Measurements from ENCODE around the gene SLC25A51.
A peak's percentile ranks its signal among the peaks of the same experiment; 100 is the strongest.
"Not testable (repeated sequence)": the region's sequence is repeated elsewhere in the genome, so short reads cannot be mapped to it uniquely, and the experiment has no call there.

The SLC25A51 gene

GRCh38 chr9:37902131-37902530 lies 1.8 kb downstream of the SLC25A51 start:
- FAIRE-seq: no peak

DNA sequence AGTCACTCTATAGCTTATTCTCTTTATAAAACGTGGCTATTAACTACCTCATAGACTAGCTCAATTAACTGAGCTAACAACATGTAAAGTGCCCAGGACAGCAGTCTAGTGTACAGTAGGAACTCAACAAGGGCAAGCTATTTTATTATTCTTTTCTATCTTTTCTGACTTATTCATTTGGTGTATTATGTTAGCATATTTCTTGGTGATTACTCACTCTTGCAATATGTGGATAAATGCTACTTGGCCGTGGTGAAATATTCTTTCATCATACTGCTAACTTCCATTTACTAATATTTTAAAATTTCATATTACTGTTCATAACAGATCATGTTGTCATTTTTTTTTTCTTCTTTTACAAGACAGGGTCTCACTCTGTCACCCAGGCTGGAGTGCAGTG lies 4.9 kb downstream of the SLC25A51 start:
- FAIRE-seq: no peak

GRCh38 chr9:37897665-37898064 lies 6.3 kb downstream of the SLC25A51 start:
- FAIRE-seq: no peak

DNA sequence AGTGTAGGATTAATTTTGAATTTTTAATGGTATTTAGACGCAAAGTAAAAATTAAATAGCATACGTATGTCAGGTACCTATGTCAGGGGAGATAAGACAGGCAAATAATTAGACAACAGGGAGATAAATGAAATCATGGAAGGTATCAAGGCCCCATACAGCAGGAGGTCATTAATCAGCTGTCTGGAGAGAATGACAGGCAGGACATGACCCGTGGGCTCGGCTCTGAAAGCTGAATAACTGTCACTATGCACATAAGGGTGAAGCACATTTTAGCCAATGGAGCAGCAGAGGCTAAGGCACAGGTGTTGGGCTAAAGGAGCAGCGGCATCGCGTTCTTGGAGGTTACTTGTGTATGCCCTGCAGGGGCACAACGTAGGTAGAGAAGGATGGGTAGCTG lies 11.9 kb downstream of the SLC25A51 start:
- no peak for FAIRE-seq

DNA sequence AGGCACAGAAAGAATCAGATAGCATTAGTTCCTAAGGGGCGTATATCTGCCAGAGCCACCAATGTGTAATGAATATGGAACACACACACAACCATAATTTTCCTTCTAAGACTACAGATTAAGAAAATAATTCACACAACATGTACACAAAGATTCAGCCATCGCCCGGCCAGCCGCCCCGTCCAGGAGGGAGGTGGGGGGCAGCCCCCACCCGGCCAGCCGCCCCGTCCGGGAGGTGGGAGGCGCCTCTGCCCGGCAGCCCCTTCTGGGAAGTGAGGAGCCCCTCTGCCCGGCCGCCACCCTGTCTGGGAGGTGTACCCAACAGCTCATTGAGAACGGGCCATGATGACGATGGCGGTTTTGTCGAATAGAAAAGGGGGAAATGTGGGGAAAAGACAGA lies 12.9 kb downstream of the SLC25A51 start:
- not testable (repeated sequence) for FAIRE-seq

GRCh38 chr9:37889536-37889935 lies 14.4 kb downstream of the SLC25A51 start:
- no peak for FAIRE-seq

DNA sequence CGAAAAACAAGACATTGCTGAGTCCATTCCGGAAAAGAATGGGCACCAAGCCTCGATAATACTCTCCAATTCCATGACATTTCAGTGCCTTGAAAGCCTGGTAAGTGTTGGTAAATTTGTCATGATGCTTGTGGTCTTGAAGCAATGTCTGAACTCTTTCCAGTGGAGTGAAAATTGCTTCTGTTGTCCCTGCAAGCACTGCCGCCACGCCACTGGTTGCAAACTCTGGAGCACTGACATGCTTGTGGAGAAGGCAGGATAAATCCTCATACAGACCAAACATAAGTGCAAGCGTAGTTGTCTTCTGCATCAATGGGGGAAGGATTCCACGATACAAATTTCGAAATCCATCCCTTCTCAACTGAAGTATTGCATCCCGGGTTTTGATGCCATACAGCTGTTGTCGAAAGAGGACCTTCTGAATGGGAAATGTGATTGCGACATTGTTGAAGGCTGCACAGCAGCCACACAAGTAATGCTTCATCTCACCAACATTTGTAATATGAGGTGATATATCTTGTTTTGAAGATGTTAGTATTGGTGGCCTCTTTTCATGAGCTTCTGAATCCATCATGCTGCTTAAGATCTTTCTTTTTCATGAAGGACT lies 15.8 kb downstream of the SLC25A51 start:
- not testable (repeated sequence) for FAIRE-seq

GRCh38 chr9:37880916-37881479 lies 22.9 kb downstream of the SLC25A51 start:
- FAIRE-seq: no peak

- no peak for FAIRE-seq
These were observed 27.6 kb downstream of the SLC25A51 start for GRCh38 chr9:37876376-37876775.

GRCh38 chr9:37873955-37874354 lies 30.0 kb downstream of the SLC25A51 start:
- no peak for FAIRE-seq

GRCh38 chr9:37870799-37871176 lies 33.1 kb downstream of the SLC25A51 start:
- FAIRE-seq: no peak

DNA sequence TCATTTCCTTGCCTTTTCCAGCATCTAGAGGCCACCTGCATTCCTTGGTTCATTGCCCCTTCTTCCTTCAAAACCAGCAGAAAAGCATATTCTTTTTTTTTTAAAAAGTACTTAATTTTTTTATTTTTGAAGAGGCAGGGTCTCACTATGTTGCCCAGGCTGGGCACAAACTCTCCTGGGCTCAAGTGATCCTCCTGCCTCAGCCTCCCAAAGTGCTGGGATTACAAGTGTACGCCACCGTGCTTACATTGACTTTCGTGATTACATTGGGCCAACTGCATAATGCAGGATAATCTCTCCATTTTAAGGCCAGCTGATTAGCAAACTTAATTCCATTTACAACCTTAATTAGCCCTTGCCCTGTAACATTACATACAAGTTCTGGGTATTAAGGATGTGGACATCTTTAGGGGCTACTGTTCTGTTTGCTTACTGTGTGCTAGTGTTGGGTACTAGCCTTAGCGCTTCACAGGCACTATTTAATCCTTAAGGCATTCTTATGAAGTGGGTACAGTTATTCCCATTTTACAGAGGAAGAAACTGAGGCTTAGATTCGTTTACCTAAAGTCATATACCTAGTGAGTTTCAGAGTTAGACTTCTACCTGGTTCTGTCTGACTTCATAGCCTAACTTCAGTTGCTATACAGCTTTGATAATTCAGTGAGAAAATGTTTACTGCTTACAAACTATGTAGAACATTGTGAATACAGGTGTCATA lies 33.7 kb downstream of the SLC25A51 start:
- no peak for FAIRE-seq

DNA sequence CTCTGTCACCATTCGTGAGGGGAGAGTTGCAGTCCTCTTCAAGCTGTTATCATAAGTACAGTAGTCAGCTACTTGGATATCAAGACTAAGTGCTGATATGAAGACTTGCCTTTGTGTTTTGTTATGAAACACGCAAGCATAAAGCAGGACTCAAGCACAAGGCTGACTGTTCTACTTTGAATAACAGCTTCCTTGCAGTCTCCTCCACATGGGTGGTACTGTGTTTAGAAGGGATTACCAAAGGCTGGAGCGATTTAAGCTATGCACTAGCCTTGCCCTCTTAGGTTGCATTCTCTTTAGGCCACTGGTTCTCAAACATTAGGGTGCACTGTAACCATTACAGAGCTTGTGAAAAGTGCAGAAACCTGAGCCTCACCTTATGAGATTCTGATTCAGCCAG lies 41.4 kb downstream of the SLC25A51 start:
- FAIRE-seq: no peak

DNA sequence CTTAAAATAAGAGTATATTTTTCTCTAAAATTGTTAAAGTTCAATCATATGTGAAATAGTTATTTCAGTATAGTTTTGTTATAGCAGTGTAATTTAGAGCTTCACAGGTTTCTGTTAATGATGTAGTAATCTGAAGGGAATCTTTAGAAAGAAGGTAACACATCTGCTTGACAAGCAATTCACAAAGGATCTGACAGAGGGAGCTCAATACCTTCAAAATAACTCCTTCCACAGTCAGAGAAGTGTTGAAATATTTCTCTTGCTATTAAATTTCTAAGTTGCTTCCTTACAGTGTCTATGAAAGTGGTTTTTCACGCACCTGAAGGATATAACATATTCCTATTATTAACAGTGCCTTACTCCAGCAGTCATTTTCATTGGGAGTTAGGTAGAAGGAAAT lies 44.9 kb downstream of the SLC25A51 start:
- FAIRE-seq: no peak

DNA sequence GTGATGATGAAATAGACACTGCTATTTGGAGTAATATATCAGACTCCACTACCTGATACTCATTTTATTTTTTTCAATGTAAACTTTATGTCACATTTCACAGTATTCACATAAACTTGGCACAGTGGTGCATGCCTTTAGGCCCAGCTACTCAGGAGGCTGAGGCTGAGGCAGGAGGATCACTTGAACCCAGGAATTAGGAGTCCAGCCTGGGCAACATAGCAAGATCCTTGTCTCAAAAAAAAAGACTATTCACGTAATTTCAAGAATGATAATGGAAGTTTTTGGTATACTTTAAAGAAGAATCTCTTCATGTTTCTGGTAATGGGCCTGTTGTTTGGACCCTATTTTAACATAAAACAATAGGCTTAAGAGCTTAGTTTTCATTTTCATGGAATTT lies 47.4 kb downstream of the SLC25A51 start:
- FAIRE-seq: no peak

DNA sequence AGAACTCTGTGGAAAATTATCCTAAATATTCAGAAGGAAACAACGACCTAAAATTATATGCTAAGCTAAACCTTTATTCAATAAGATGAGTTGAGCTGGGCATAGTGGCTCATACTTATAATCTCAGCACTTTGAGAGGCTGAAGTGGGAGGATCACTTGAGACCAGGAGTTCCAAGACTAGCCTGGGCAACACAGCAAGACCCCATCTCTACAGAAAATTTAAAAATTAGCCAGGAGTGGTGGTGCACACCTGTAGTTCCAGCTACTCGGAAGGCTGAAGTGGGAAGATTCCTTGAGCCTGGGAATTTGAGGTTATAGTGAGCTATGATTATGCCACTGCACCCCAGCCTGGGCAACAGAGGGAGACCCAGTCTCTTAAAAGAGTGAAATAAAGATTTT lies 51.7 kb downstream of the SLC25A51 start:
- FAIRE-seq: no peak

DNA sequence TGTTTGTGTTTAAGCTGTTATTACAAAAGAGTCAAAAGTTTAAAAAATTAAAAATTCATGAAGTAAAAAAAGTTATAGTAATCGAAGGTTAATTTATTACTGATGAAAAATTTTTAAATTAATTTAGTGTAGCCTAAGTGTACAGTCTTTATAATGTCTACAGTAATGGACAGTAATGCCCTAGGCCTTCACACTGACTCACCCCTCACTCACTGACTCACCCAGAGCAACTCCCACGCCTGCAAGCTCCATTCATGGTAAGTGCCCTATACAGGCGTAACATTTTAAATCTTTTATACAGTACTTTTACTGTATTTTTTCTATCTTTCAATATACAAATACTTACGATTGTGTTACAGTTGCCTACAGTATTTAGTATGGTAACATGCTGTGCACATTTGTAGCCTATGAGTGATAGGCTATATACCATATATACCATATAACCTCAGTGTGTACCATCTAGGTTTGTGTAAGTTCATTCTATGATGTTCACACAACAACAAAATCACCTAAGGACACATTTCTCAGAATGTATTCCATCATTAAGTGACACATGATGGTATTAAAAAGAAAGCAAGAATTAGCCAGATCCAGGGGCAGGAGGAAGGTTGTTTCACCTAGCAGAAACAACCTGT lies 63.2 kb downstream of the SLC25A51 start:
- peak; percentile 51 for FAIRE-seq

- FAIRE-seq: no peak
These were observed 64.1 kb downstream of the SLC25A51 start for GRCh38 chr9:37839496-37840461.
